K562 (cell line): ENCODE data around the gene ERC2. TPM values are rescaled to one million over a fixed set of nuclear protein-coding genes. Genes with fewer than 3 reads are reported as not detected.
A peak's percentile ranks its signal among the peaks of the same experiment; 100 is the strongest.

ENCODE experiments used
- ATAC-seq: fragments of 200-7000 bp; cut with Tn5 transposase; 3 replicates; pipeline ENCODE4 v1.9.1; 2020; ENCODE audit warnings: moderate library complexity
- BruUV-seq: library from RNA; stranded (reverse); fragments of 400-500 nt; replicated peaks from 2 replicates; lab custom pipeline; 2021; lab: Mats Ljungman, UMichigan
- CTCF ChIA-PET: fragments of 300-600 bp; formaldehyde crosslinking; extraction: SDS; loops from one replicate; lab custom pipeline; 2021; ENCODE audit warnings: low intra/inter-chr PET ratio; lab: Yijun Ruan, JAX
- POLR2A ChIA-PET: fragments of 300-600, 350-650 bp; sonication (Branson Sonifier 250); formaldehyde crosslinking; extraction: SDS; loops from one replicate; lab custom pipeline; 2021; ENCODE audit warnings: antibody characterized with exemption, inconsistent platforms; lab: Yijun Ruan, JAX
- DNase-seq, 4 experiments: peaks; one replicate each; pipeline versions ENCODE4 v3.0.0 to v3.0.0-alpha.2; 2011 to 2018; ENCODE audit warnings: low spot score in 3 of 4, mixed read lengths in 3 of 4; ENCODE audit errors: extremely low read depth in 1 of 4
- FAIRE-seq: peaks from 2 replicates; lab custom pipeline; 2011; peaks lifted over from hg19 to GRCh38; lab: Jason Lieb, UNC
- H2AFZ ChIP-seq: 2 replicates; pipeline ENCODE4 v1.6.0; 2011; ENCODE audit warnings: low read depth, low read length, control low read depth, inconsistent platforms
- H3K27ac ChIP-seq: fragments of 200-600 bp; 3 replicates; pipeline ENCODE4 v1.8.0; 2011; ENCODE audit warnings: low read depth, mild to moderate bottlenecking, control low read depth, inconsistent platforms, low read length, moderate library complexity, mixed read lengths; ENCODE audit errors: extremely low read depth
- H3K27me3 ChIP-seq, 2 experiments: fragments of 300-600 bp in 1 of 2; 2 replicates in 1 of 2; 3 replicates in 1 of 2; pipeline versions ENCODE4 v1.6.0 to v1.8.0; 2011; ENCODE audit warnings: inconsistent platforms in 2 of 2, low read length in 2 of 2, mild to moderate bottlenecking in 1 of 2, mixed read lengths in 1 of 2, moderate library complexity in 1 of 2; ENCODE audit not compliant: control insufficient read depth in 2 of 2, insufficient read depth in 2 of 2
- H3K36me3 ChIP-seq: fragments of 300-600 bp; 3 replicates; pipeline ENCODE4 v1.8.0; 2011; ENCODE audit warnings: mild to moderate bottlenecking, low read length, inconsistent platforms; ENCODE audit not compliant: control insufficient read depth, insufficient read depth
- H3K4me1 ChIP-seq, 2 experiments: fragments of 200-600 bp in 1 of 2; replicated peaks in 1 of 2; 2 replicates in 1 of 2; 3 replicates in 1 of 2; pipeline versions ENCODE4 v1.5.1 to v1.8.0; 2011; ENCODE audit warnings: inconsistent platforms in 2 of 2, low read length in 2 of 2, mild to moderate bottlenecking in 1 of 2, mixed read lengths in 1 of 2, moderate library complexity in 1 of 2; ENCODE audit not compliant: control insufficient read depth in 2 of 2, insufficient read depth in 2 of 2
- H3K4me2 ChIP-seq: 2 replicates; pipeline ENCODE4 v1.6.1; 2011; ENCODE audit warnings: low read length, control low read depth, inconsistent platforms, mixed read lengths; ENCODE audit not compliant: insufficient read depth
- H3K4me3 ChIP-seq: fragments of 200-600 bp; sonication (generic), shearing (Covaris generic); 2 replicates; pipeline ENCODE4 v1.5.1; 2016; ENCODE audit warnings: control low read depth, inconsistent platforms
- H3K79me2 ChIP-seq: fragments of 200-600 bp; 3 replicates; pipeline ENCODE4 v1.8.0; 2011; ENCODE audit warnings: low read length, inconsistent platforms; ENCODE audit not compliant: control insufficient read depth, insufficient read depth
- H3K9ac ChIP-seq, 2 experiments: 2 replicates each; pipeline versions ENCODE4 v1.6.0 to v1.6.1; 2011; ENCODE audit warnings: low read depth in 2 of 2, low read length in 2 of 2, control low read depth in 1 of 2, inconsistent platforms in 1 of 2, mild to moderate bottlenecking in 1 of 2, mixed read lengths in 1 of 2; ENCODE audit not compliant: insufficient read depth in 1 of 2
- H3K9me1 ChIP-seq: one replicate; pipeline ENCODE4 v1.6.0; 2011; ENCODE audit warnings: inconsistent platforms, mild to moderate bottlenecking, low read length, moderate library complexity; ENCODE audit not compliant: control insufficient read depth, insufficient read depth
- H3K9me3 ChIP-seq: replicated peaks from 2 replicates; pipeline ENCODE4 v1.5.1; 2011; ENCODE audit warnings: low read depth, low read length, inconsistent platforms; ENCODE audit not compliant: control insufficient read depth, insufficient read depth
- H4K20me1 ChIP-seq: replicated peaks from 2 replicates; pipeline ENCODE4 v1.6.1; 2011; ENCODE audit warnings: low read length, inconsistent platforms, mixed read lengths; ENCODE audit not compliant: control insufficient read depth, insufficient read depth
- FOS ChIP-seq: IDR thresholded peaks from 3 replicates; pipeline ENCODE4 v1.6.1; 2011; ENCODE audit not compliant: insufficient read length; ENCODE audit errors: extremely low read depth
- FOSL1 ChIP-seq: fragments of 200-800 bp; sonication (Bioruptor generic); conservative IDR thresholded peaks from 2 replicates; pipeline ENCODE4 v1.6.1; 2016; ENCODE audit warnings: missing genetic modification characterization, missing compliant biosample characterization
- JUN ChIP-seq, 2 experiments: sonication (generic) in 1 of 2; formaldehyde crosslinking in 1 of 2; IDR thresholded peaks; 2 replicates each; pipeline versions ENCODE4 v1.6.1 to v1.8.0; 2012 to 2022; ENCODE audit warnings: borderline replicate concordance in 2 of 2, mild to moderate bottlenecking in 2 of 2, improper control_type of control experiment in 1 of 2, low read depth in 1 of 2, low read length in 1 of 2, missing genetic modification reagents in 1 of 2
- JUND ChIP-seq, 2 experiments: IDR thresholded peaks; 2 replicates in 1 of 2; 3 replicates in 1 of 2; pipeline ENCODE4 v1.6.1; 2011; ENCODE audit warnings: borderline replicate concordance in 2 of 2, low read depth in 2 of 2, low read length in 2 of 2, improper control_type of control experiment in 1 of 2, missing biosample characterization in 1 of 2, missing genetic modification characterization in 1 of 2, missing genetic modification reagents in 1 of 2
- NFE2L1 ChIP-seq: fragments of 450-650 bp; IDR thresholded peaks from 2 replicates; pipeline ENCODE4 v1.6.1; 2016; ENCODE audit warnings: missing genetic modification characterization, low read depth, mild to moderate bottlenecking, missing compliant biosample characterization, moderate library complexity, borderline replicate concordance
- SMARCA4 ChIP-seq: fragments of 450-650 bp; IDR thresholded peaks from 2 replicates; pipeline ENCODE4 v1.6.1; 2016
- SMARCC2 ChIP-seq: fragments of 450-650 bp; IDR thresholded peaks from 2 replicates; pipeline ENCODE4 v1.6.1; 2017; ENCODE audit warnings: antibody characterized with exemption, moderate library complexity, mild to moderate bottlenecking, low read depth
- WGBS: fragments of 100-300 bp; shearing (Covaris generic); methylation state at CpG from one replicate; pipeline ENCODE4 v1.1.6; 2016; ENCODE audit warnings: low coverage, mixed read lengths; ENCODE audit not compliant: insufficient coverage; ENCODE audit errors: missing lambda C conversion rate; 5-methylcytosine and 5-hydroxymethylcytosine counted together
- in situ Hi-C: fragments of 300-500 bp; cut with MboI; formaldehyde crosslinking; loops from 4 replicates; pipeline ENCODE4 v1.15.0; 2018; ENCODE audit warnings: inconsistent platforms, mixed read lengths
- intact Hi-C: fragments of 100-400 bp; cut with micrococcal nuclease; formaldehyde crosslinking; loops from 2 replicates; pipeline ENCODE4 v1.14.2; 2022
- polyA plus RNA-seq, 8 experiments: library from polyadenylated mRNA; depleted of rRNA in 4 of 8; stranded (reverse) in 5 of 8; unstranded in 3 of 8; fragments of >200 nt; fragmentation: Nextera tagmentation in 2 of 8; fragmentation: Illumina TruSeq in 1 of 8; extraction: Ambion mirVana in 2 of 8; extraction: Trizol in 1 of 8; gene quantifications; 2 replicates each; pipeline versions ENCODE4 v1.2.1 to v1.2.3, GENCODE V29; 2011 to 2014; ENCODE audit warnings: inconsistent platforms in 1 of 8, missing spikeins in 1 of 8
- total RNA-seq, 7 experiments: library from RNA; depleted of rRNA in 6 of 7; stranded (reverse); fragments of >200 nt in 6 of 7; fragmentation: Illumina TruSeq in 2 of 7; extraction: Trizol in 2 of 7; gene quantifications; 2 replicates each; pipeline versions ENCODE4 v1.2.1 to v1.2.3, GENCODE V29; 2011 to 2021; ENCODE audit warnings: low replicate concordance in 1 of 7
- TF ChIP-seq, protein P1 (sequence below): fragments of 450-650 bp; IDR thresholded peaks from 2 replicates; pipeline ENCODE4 v1.6.1; 2016
- TF ChIP-seq, protein P2 (sequence below): sonication (generic); formaldehyde crosslinking; IDR thresholded peaks from 2 replicates; pipeline ENCODE4 v1.8.1; 2023; ENCODE audit warnings: mild to moderate bottlenecking, missing genetic modification reagents
- TF ChIP-seq, protein P3 (sequence below): fragments of 250-450 bp; sonication (Bioruptor Pico); IDR thresholded peaks from 2 replicates; pipeline ENCODE4 v1.4.0; 2020; ENCODE audit warnings: mild to moderate bottlenecking, moderate library complexity
- TF ChIP-seq, protein P4 (sequence below), 2 experiments: fragments of 450-650 bp in 1 of 2; sonication (generic) in 1 of 2; formaldehyde crosslinking in 1 of 2; IDR thresholded peaks in 1 of 2; conservative IDR thresholded peaks in 1 of 2; 2 replicates each; pipeline versions ENCODE4 v1.6.1 to v1.8.1; 2016 to 2023; ENCODE audit warnings: mild to moderate bottlenecking in 2 of 2, moderate library complexity in 2 of 2, inconsistent platforms in 1 of 2, missing genetic modification reagents in 1 of 2

ERC2 gene
- total and polyA plus RNA-seq, 9 of the 15 experiments (the other 6 are each of a cell fraction or from before 2014, with no cell fraction given) = 0.04 to 0.18 (median 0.07) TPM; not detected in 2

DNA sequence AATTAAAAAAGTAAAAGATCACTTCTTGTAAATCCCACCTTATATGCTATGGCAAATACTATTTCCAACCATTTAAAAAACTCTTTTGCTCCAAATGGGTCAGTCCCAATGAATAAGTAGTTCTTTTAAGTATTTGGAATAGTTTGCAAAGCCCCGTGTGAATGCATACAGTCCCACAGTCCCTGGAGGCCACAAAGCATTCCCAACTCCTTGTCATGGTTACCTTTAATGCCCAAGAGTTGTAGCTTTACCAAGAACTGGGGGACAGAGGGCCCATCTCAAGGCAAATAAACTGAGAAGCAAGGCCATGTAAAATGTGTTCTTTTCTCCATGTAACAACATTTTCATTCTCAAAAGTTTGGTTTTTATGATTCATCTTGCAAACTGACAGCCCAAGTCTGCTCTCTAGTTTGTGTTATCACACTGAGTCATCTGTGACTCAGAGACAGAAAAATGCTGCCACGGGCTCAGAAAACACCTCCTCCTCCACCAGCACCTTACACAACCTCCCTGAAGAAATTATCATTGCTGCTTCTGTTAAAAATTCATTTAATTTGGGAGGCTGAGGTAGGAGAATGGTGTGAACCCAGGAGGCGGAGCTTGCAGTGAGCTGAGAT is 336.2 kb downstream of the ERC2 start:
- in situ Hi-C loops = no loop called here
- no peaks in the 10 kb centered on the region for H3K36me3 ChIP-seq
- H3K4me1 ChIP-seq = no peaks in the 10 kb centered on the region; a peak in 1 of 5 replicates
- no peak overlapping the region for H2AFZ ChIP-seq
- no peaks in the 10 kb centered on the region for H3K9me3 ChIP-seq
- ATAC-seq = peak; percentile 72
- no peak overlapping the region for H3K4me3 ChIP-seq
- no peak overlapping the region for H3K27ac ChIP-seq
- intact Hi-C loops = no loop called here
- FAIRE-seq = peak; percentile 77
- peak; percentile 10 to 50 (median 32) for DNase-seq
- H3K9ac ChIP-seq = no peak overlapping the region
- BruUV-seq = no TSS peak
- H3K9me1 ChIP-seq = no peaks in the 10 kb centered on the region
- H4K20me1 ChIP-seq = no peaks in the 10 kb centered on the region
- CTCF ChIA-PET = no interaction called here
- POLR2A ChIA-PET = no interaction called here
- 13% methylated on average over 3 of the region's 3 CpGs for WGBS
- H3K79me2 ChIP-seq = no peaks in the 10 kb centered on the region
- H3K4me2 ChIP-seq = no peak overlapping the region
- H3K27me3 ChIP-seq = no peaks in the 10 kb centered on the region
- TF ChIP-seq, protein P1, sequence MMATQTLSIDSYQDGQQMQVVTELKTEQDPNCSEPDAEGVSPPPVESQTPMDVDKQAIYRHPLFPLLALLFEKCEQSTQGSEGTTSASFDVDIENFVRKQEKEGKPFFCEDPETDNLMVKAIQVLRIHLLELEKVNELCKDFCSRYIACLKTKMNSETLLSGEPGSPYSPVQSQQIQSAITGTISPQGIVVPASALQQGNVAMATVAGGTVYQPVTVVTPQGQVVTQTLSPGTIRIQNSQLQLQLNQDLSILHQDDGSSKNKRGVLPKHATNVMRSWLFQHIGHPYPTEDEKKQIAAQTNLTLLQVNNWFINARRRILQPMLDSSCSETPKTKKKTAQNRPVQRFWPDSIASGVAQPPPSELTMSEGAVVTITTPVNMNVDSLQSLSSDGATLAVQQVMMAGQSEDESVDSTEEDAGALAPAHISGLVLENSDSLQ = peak; percentile 64
- peak; percentile 48; the same call in 1 of the 2 replicates for TF ChIP-seq SMARCC2
- TF ChIP-seq, protein P2, sequence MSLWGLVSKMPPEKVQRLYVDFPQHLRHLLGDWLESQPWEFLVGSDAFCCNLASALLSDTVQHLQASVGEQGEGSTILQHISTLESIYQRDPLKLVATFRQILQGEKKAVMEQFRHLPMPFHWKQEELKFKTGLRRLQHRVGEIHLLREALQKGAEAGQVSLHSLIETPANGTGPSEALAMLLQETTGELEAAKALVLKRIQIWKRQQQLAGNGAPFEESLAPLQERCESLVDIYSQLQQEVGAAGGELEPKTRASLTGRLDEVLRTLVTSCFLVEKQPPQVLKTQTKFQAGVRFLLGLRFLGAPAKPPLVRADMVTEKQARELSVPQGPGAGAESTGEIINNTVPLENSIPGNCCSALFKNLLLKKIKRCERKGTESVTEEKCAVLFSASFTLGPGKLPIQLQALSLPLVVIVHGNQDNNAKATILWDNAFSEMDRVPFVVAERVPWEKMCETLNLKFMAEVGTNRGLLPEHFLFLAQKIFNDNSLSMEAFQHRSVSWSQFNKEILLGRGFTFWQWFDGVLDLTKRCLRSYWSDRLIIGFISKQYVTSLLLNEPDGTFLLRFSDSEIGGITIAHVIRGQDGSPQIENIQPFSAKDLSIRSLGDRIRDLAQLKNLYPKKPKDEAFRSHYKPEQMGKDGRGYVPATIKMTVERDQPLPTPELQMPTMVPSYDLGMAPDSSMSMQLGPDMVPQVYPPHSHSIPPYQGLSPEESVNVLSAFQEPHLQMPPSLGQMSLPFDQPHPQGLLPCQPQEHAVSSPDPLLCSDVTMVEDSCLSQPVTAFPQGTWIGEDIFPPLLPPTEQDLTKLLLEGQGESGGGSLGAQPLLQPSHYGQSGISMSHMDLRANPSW (CRISPR knock-in tag) = no peak
- peak; percentile 67; the same call in 1 of the 2 replicates for TF ChIP-seq SMARCA4
- no peak for TF ChIP-seq NFE2L1
- peak; percentile 93 for TF ChIP-seq FOSL1 (tag)
- TF ChIP-seq, protein P3, sequence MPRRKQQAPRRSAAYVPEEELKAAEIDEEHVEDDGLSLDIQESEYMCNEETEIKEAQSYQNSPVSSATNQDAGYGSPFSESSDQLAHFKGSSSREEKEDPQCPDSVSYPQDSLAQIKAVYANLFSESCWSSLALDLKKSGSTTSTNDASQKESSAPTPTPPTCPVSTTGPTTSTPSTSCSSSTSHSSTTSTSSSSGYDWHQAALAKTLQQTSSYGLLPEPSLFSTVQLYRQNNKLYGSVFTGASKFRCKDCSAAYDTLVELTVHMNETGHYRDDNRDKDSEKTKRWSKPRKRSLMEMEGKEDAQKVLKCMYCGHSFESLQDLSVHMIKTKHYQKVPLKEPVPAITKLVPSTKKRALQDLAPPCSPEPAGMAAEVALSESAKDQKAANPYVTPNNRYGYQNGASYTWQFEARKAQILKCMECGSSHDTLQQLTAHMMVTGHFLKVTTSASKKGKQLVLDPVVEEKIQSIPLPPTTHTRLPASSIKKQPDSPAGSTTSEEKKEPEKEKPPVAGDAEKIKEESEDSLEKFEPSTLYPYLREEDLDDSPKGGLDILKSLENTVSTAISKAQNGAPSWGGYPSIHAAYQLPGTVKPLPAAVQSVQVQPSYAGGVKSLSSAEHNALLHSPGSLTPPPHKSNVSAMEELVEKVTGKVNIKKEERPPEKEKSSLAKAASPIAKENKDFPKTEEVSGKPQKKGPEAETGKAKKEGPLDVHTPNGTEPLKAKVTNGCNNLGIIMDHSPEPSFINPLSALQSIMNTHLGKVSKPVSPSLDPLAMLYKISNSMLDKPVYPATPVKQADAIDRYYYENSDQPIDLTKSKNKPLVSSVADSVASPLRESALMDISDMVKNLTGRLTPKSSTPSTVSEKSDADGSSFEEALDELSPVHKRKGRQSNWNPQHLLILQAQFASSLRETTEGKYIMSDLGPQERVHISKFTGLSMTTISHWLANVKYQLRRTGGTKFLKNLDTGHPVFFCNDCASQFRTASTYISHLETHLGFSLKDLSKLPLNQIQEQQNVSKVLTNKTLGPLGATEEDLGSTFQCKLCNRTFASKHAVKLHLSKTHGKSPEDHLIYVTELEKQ (CRISPR knock-in tag) = no peak
- TF ChIP-seq JUN (IDR thresholded peaks at IDR 0.05; ENCODE audit: borderline replicate concordance, low read depth, low read length) = peak; percentile 82
- no peak for TF ChIP-seq JUN (CRISPR knock-in tag; IDR thresholded peaks at IDR 0.05; ENCODE audit: borderline replicate concordance)
- TF ChIP-seq JUND (IDR thresholded peaks at IDR 0.05; ENCODE audit: borderline replicate concordance, low read depth, low read length) = peak; percentile 91
- peak; percentile 86; the same call in 2 of the 3 replicates for TF ChIP-seq JUND (tag; IDR thresholded peaks at IDR 0.05; ENCODE audit: borderline replicate concordance, low read depth, low read length)
- TF ChIP-seq, protein P4, sequence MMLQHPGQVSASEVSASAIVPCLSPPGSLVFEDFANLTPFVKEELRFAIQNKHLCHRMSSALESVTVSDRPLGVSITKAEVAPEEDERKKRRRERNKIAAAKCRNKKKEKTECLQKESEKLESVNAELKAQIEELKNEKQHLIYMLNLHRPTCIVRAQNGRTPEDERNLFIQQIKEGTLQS (IDR thresholded peaks at IDR 0.05) = peak; percentile 66
- TF ChIP-seq, protein P4 (CRISPR knock-in tag; conservative IDR thresholded peaks at IDR 0.05) = no peak
- peak; percentile 16 for TF ChIP-seq FOS
